Measurements from ENCODE around the gene SPAG4. TPM values are rescaled to one million over a fixed set of nuclear protein-coding genes. Genes with fewer than 3 reads are reported as not detected.
A peak's percentile ranks its signal among the peaks of the same experiment; 100 is the strongest.

Gene SPAG4, protein sequence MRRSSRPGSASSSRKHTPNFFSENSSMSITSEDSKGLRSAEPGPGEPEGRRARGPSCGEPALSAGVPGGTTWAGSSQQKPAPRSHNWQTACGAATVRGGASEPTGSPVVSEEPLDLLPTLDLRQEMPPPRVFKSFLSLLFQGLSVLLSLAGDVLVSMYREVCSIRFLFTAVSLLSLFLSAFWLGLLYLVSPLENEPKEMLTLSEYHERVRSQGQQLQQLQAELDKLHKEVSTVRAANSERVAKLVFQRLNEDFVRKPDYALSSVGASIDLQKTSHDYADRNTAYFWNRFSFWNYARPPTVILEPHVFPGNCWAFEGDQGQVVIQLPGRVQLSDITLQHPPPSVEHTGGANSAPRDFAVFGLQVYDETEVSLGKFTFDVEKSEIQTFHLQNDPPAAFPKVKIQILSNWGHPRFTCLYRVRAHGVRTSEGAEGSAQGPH
- 0.96 and 1.6 TPM in 2 replicates for total RNA-seq (2022)
- Bru-seq, nascent RNA: percentile 29 among the genes with signal in this experiment
- BruChase-seq, experiment 1, labeled RNA remaining after a 6-hour chase: percentile 35 among the genes with signal in this experiment
- not detected for BruChase-seq, experiment 2, labeled RNA remaining after a 2-hour chase
- long read RNA-seq, partial matches to known transcripts: 0 of 3 reads
- long read RNA-seq, other reads (novel, unspliced or antisense): 2 of 3 reads

DNA sequence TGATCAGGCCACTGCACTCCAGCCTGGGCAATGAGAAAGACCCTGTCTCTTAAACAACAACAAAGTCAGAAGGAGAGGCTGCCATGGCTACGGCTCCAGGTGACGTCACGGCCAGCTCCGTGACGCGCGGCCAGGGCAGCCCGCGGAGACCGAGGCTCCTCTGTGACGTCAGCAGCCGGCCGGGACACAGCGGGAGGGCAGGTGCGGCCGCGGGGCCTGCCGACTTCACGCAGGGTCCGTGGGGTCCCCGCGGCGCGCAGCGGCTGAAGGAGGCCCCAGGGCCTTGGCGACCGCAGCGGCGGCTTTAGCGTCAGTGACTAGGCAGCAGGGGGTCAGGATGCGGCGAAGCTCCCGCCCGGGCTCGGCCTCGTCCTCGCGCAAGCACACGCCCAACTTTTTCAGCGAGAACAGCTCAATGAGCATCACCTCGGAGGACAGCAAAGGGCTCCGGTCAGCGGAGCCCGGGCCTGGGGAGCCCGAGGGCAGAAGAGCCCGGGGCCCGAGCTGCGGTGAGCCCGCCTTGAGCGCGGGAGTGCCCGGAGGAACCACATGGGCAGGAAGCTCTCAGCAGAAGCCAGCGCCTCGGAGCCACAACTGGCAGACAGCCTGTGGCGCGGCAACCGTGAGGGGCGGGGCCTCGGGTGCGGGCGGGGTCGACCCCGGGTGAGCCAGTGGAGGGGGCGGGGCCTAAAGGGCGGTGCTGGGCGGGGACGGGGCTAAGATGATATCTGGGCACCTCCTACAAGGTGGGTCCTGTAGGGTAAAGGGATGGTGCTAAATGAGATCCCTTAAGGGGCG, at the start of gene SPAG4:
TSS of gene SPAG4 (plus strand) at position 163 of the 798 bp plus-strand sequence. CDS start at position 338, 175 bp downstream.
- intact Hi-C loops (cut with micrococcal nuclease): loop anchor here (5.0 to 10.0 kb wide), 2 partner anchors 46 to 101 kb away; partner anchors contain the start of genes CPNE1 and RBM12

DNA sequence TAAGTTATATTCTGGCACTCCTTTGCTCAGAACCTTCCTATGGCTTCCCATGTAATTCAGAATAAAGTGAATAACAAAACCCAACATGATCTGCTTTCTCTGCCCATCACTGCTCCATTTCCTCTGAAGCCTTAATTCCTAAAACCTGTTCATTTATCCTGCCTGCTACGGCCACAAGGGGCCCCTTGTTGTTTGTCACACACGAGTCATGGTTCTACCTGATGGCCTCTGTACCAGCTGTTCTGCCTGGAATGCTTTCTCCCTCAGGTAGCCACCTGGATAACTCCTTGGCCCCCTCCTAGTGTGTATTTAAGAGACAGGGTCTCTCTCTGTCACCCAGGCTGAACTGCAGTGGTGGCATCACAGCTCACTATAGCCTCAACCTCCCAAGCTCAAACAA, 47.0 kb upstream of the SPAG4 start:
- peaks cover 11% of the 10 kb centered on the region for H3K27me3 Mint-ChIP-seq (ENCODE audit: insufficient read depth, unreplicated experiment)
- no peaks in the 10 kb centered on the region for H3K4me1 Mint-ChIP-seq (ENCODE audit: insufficient read depth, unreplicated experiment)
- H3K27ac Mint-ChIP-seq (ENCODE audit: low read depth, unreplicated experiment): no peak overlapping the region
- DNase-seq (ENCODE audit: unreplicated experiment): peak; percentile 31
- TF ChIP-seq, protein P1, sequence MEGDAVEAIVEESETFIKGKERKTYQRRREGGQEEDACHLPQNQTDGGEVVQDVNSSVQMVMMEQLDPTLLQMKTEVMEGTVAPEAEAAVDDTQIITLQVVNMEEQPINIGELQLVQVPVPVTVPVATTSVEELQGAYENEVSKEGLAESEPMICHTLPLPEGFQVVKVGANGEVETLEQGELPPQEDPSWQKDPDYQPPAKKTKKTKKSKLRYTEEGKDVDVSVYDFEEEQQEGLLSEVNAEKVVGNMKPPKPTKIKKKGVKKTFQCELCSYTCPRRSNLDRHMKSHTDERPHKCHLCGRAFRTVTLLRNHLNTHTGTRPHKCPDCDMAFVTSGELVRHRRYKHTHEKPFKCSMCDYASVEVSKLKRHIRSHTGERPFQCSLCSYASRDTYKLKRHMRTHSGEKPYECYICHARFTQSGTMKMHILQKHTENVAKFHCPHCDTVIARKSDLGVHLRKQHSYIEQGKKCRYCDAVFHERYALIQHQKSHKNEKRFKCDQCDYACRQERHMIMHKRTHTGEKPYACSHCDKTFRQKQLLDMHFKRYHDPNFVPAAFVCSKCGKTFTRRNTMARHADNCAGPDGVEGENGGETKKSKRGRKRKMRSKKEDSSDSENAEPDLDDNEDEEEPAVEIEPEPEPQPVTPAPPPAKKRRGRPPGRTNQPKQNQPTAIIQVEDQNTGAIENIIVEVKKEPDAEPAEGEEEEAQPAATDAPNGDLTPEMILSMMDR (IDR thresholded peaks at IDR 0.05; ENCODE audit: unreplicated experiment): peak; percentile 7
- H3K4me3 Mint-ChIP-seq (ENCODE audit: unreplicated experiment): no peak overlapping the region
- H3K36me3 Mint-ChIP-seq (ENCODE audit: insufficient read depth, unreplicated experiment): no peaks in the 10 kb centered on the region
- H3K9me3 Mint-ChIP-seq (ENCODE audit: unreplicated experiment): peaks cover 8% of the 10 kb centered on the region
- no TSS peak for BruUV-seq (replicated peaks)
- CTCF ChIA-PET: no interaction called here
- intact Hi-C loops (cut with micrococcal nuclease): loop anchor here (10.0 kb wide), 1 partner anchor 96 kb away; the partner anchor contains the start of genes CPNE1 and RBM12
- POLR2A ChIA-PET: interaction anchor here (0.6 kb wide), 1 partner anchor 9 kb away, joined by 3 read pairs; no protein-coding TSS in a partner anchor

More for the DNA sequence above, at the start of gene SPAG4:
- peak within 1 kb of the TSS; percentile 86 for H3K27ac Mint-ChIP-seq (ENCODE audit: low read depth, unreplicated experiment)
- H3K36me3 Mint-ChIP-seq (ENCODE audit: insufficient read depth, unreplicated experiment): peaks cover 16% of the 10 kb centered on the region
- no peaks in the 10 kb centered on the region for H3K9me3 Mint-ChIP-seq (ENCODE audit: unreplicated experiment)
- no TSS peak for BruUV-seq (replicated peaks)
- peaks cover 12% of the 10 kb centered on the region for H3K4me1 Mint-ChIP-seq (ENCODE audit: insufficient read depth, unreplicated experiment)
- DNase-seq (ENCODE audit: unreplicated experiment): peak; percentile 100
- TF ChIP-seq, protein P1 (IDR thresholded peaks at IDR 0.05; ENCODE audit: unreplicated experiment): no peak
- peak within 1 kb of the TSS; percentile 87 for H3K4me3 Mint-ChIP-seq (ENCODE audit: unreplicated experiment)
- no peaks in the 10 kb centered on the region for H3K27me3 Mint-ChIP-seq (ENCODE audit: insufficient read depth, unreplicated experiment)
- ChIA-PET CTCF (interaction anchor here (0.6 to 1.2 kb wide), 3 partner anchors 12 to 338 kb away, joined by 3 to 4 read pairs (median 3); no protein-coding TSS in a partner anchor), POLR2A (interaction anchor here (0.5 to 6.8 kb wide), 19 partner anchors 9 to 713 kb away, joined by 3 to 124 read pairs (median 3); partner anchors contain the start of genes CPNE1, ERGIC3, MMP24OS and NFS1)

DNA sequence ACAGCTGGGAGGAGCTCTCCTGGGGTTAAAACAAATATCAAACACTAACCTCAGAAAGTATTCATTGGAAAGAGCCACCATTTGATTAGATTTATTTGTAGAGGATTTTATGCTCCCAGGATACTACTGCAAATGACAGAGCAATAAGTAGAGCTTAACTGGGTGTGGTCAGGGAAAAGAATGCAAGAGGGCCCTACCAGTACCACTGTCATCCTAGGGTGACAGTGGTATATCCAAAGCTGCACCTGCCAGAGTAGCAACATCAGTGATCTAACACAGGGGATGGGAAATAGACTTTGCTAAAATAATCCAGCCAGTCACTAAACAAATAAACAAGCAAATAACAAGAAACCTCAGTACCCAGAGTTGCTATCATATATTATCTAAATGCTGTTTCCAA, 44.1 kb upstream of the SPAG4 start:
- DNase-seq (ENCODE audit: unreplicated experiment): no peak
- Mint-ChIP-seq H3K27me3 (ENCODE audit: insufficient read depth, unreplicated experiment) (peaks cover 11% of the 10 kb centered on the region), H3K27ac (ENCODE audit: low read depth, unreplicated experiment) (no peak overlapping the region), H3K4me3 (ENCODE audit: unreplicated experiment) (no peak overlapping the region), H3K9me3 (ENCODE audit: unreplicated experiment) (peaks cover 8% of the 10 kb centered on the region), H3K36me3 (ENCODE audit: insufficient read depth, unreplicated experiment) (no peaks in the 10 kb centered on the region), H3K4me1 (ENCODE audit: insufficient read depth, unreplicated experiment) (no peaks in the 10 kb centered on the region)
- POLR2A ChIA-PET: no interaction called here
- intact Hi-C loops (cut with micrococcal nuclease): no loop called here
- BruUV-seq (replicated peaks): no TSS peak
- TF ChIP-seq, protein P1 (IDR thresholded peaks at IDR 0.05; ENCODE audit: unreplicated experiment): no peak
- CTCF ChIA-PET: interaction anchor here (0.6 to 1.7 kb wide), 3 partner anchors 23 to 34 kb away, joined by 4 read pairs; no protein-coding TSS in a partner anchor

All from MCF 10A (cell line).